ENCODE data around the gene ENDOU. TPM values are rescaled to one million over a fixed set of nuclear protein-coding genes. Genes with fewer than 3 reads are reported as not detected.

ENDOU gene
- polyA plus RNA-seq, 1 of the 3 experiments (the other 2 are of a cell fraction) = not detected

GRCh38 chr12:47715393-47715876 lies 9.9 kb downstream of the ENDOU start:
- Histone ChIP-seq H3K9me3 (no peaks in the 10 kb centered on the region), H3K27me3 (ENCODE audit: insufficient read depth) (no peaks in the 10 kb centered on the region), H3K4me3 (ENCODE audit: low read depth in 2 of 2, low read length in 1 of 2) (no peak overlapping the region; a peak in 1 of 4 replicates), H3K9me2 (no peaks in the 10 kb centered on the region), H3K9ac (no peak overlapping the region), H3K79me2 (ENCODE audit: insufficient read depth) (no peaks in the 10 kb centered on the region), H4K20me1 (ENCODE audit: insufficient read depth) (no peaks in the 10 kb centered on the region), H3K36me3 (replicated peaks in 1 of 2; ENCODE audit: control insufficient read depth in 1 of 2, insufficient read depth in 2 of 2, low read length in 1 of 2) (no peaks in the 10 kb centered on the region), H3F3A (replicated peaks; ENCODE audit: insufficient read depth) (no peaks in the 10 kb centered on the region), H3K4me1 (ENCODE audit: control insufficient read depth in 1 of 2, insufficient read depth in 2 of 2, low read depth in 1 of 2, low read length in 1 of 2) (peaks cover 4 to 14% of the 10 kb centered on the region in 2 experiments; a peak in 2 of 4 replicates), H3K4me2 (no peak overlapping the region), H2AFZ (ENCODE audit: low read depth) (no peak overlapping the region), H3K27ac (ENCODE audit: low read depth in 2 of 2, low read length in 1 of 2) (no peak overlapping the region)
- no peak for TF ChIP-seq NRF1 (IDR thresholded peaks at IDR 0.05; ENCODE audit: low read depth, low read length)
- TF ChIP-seq SMC3 (IDR thresholded peaks at IDR 0.05; ENCODE audit: low read depth, low read length) = peak; percentile 93
- TF ChIP-seq SIN3A (IDR thresholded peaks at IDR 0.05; ENCODE audit: borderline replicate concordance, low read depth, low read length) = no peak
- TF ChIP-seq RAD21 (IDR thresholded peaks at IDR 0.05; ENCODE audit: low read length) = peak; percentile 98
- peak; percentile 86 for TF ChIP-seq CTCF (IDR thresholded peaks at IDR 0.05)
- POLR2A ChIA-PET = interaction anchor here (0.6 to 1.4 kb wide), 2 partner anchors 122 to 1000 kb away, joined by 3 to 4 read pairs; no protein-coding TSS in a partner anchor
- WGBS (ENCODE audit: low lambda C conversion rate) = 15% methylated on average over 10 of the region's 10 CpGs
- CTCF ChIA-PET = interaction anchor here (0.7 to 43.0 kb wide), 29 partner anchors 9 to 682 kb away, joined by 3 to 1294 read pairs (median 5); partner anchors contain the start of genes ENDOU, RAPGEF3, RPAP3 and SLC48A1
- DNase-seq = peak; percentile 63

GRCh38 chr12:47714826-47715386 lies 10.4 kb downstream of the ENDOU start:
- H3K27me3 ChIP-seq (ENCODE audit: insufficient read depth) = no peaks in the 10 kb centered on the region
- no peak overlapping the region for H2AFZ ChIP-seq (ENCODE audit: low read depth)
- no peaks in the 10 kb centered on the region for H4K20me1 ChIP-seq (ENCODE audit: insufficient read depth)
- no peaks in the 10 kb centered on the region for H3F3A ChIP-seq (replicated peaks; ENCODE audit: insufficient read depth)
- no peak for DNase-seq
- no peak overlapping the region for H3K4me2 ChIP-seq
- no peak overlapping the region; a peak in 1 of 4 replicates for H3K4me3 ChIP-seq (ENCODE audit: low read depth in 2 of 2, low read length in 1 of 2)
- no peaks in the 10 kb centered on the region for H3K9me2 ChIP-seq
- H3K4me1 ChIP-seq (ENCODE audit: control insufficient read depth in 1 of 2, insufficient read depth in 2 of 2, low read depth in 1 of 2, low read length in 1 of 2) = peaks cover 4 to 14% of the 10 kb centered on the region in 2 experiments; a peak in 2 of 4 replicates
- CTCF ChIA-PET = interaction anchor here (0.6 to 43.0 kb wide), 24 partner anchors 9 to 682 kb away, joined by 3 to 1294 read pairs (median 13); partner anchors contain the start of genes ENDOU, RAPGEF3, RPAP3 and SLC48A1
- H3K36me3 ChIP-seq (replicated peaks in 1 of 2; ENCODE audit: control insufficient read depth in 1 of 2, insufficient read depth in 2 of 2, low read length in 1 of 2) = no peaks in the 10 kb centered on the region
- POLR2A ChIA-PET = no interaction called here
- TF ChIP-seq TCF12 (IDR thresholded peaks at IDR 0.05) = no peak
- no peak overlapping the region for H3K27ac ChIP-seq (ENCODE audit: low read depth in 2 of 2, low read length in 1 of 2)
- 38% methylated on average over 5 of the region's 5 CpGs for WGBS (ENCODE audit: low lambda C conversion rate)
- no peaks in the 10 kb centered on the region for H3K79me2 ChIP-seq (ENCODE audit: insufficient read depth)
- H3K9me3 ChIP-seq = no peaks in the 10 kb centered on the region
- H3K9ac ChIP-seq = no peak overlapping the region

- Histone ChIP-seq H3K9me2 (no peaks in the 10 kb centered on the region), H3K36me3 (replicated peaks in 1 of 2; ENCODE audit: control insufficient read depth in 1 of 2, insufficient read depth in 2 of 2, low read length in 1 of 2) (no peaks in the 10 kb centered on the region), H3K27me3 (ENCODE audit: insufficient read depth) (no peaks in the 10 kb centered on the region), H3K9me3 (no peaks in the 10 kb centered on the region), H2AFZ (ENCODE audit: low read depth) (no peak overlapping the region), H3K4me2 (no peak overlapping the region), H4K20me1 (ENCODE audit: insufficient read depth) (no peaks in the 10 kb centered on the region), H3F3A (replicated peaks; ENCODE audit: insufficient read depth) (no peaks in the 10 kb centered on the region), H3K79me2 (ENCODE audit: insufficient read depth) (no peaks in the 10 kb centered on the region), H3K4me1 (ENCODE audit: control insufficient read depth in 1 of 2, insufficient read depth in 2 of 2, low read depth in 1 of 2, low read length in 1 of 2) (peaks cover 0 to 4% of the 10 kb centered on the region in 2 experiments; a peak in 2 of 4 replicates), H3K9ac (no peak overlapping the region), H3K4me3 (ENCODE audit: low read depth in 2 of 2, low read length in 1 of 2) (no peak overlapping the region), H3K27ac (ENCODE audit: low read depth in 2 of 2, low read length in 1 of 2) (no peak overlapping the region)
- WGBS (ENCODE audit: low lambda C conversion rate) = 87% methylated on average over 6 of the region's 6 CpGs
- POLR2A ChIA-PET = no interaction called here
- DNase-seq = no peak
- CTCF ChIA-PET = interaction anchor here (15.9 to 43.0 kb wide), 3 partner anchors 30 to 125 kb away, joined by 298 to 1294 read pairs (median 387); partner anchors contain the start of gene SLC48A1
- TF ChIP-seq ELF1 (IDR thresholded peaks at IDR 0.05) = no peak
- TF ChIP-seq FOXJ3 (CRISPR knock-in tag; IDR thresholded peaks at IDR 0.05) = no peak
- TF ChIP-seq RAD21 (IDR thresholded peaks at IDR 0.05; ENCODE audit: low read length) = no peak
- no peak for TF ChIP-seq MEF2A (IDR thresholded peaks at IDR 0.05; ENCODE audit: borderline replicate concordance, low read depth)
- TF ChIP-seq ZBTB33 (IDR thresholded peaks at IDR 0.05; ENCODE audit: borderline replicate concordance, low read depth) = no peak
- TF ChIP-seq TEAD4 (IDR thresholded peaks at IDR 0.05; ENCODE audit: borderline replicate concordance, insufficient read depth) = no peak
- TF ChIP-seq GABPA (IDR thresholded peaks at IDR 0.05; ENCODE audit: low read depth) = no peak
- no peak for TF ChIP-seq FOXM1 (IDR thresholded peaks at IDR 0.05; ENCODE audit: low read depth)
- TF ChIP-seq CTCF (IDR thresholded peaks at IDR 0.05) = no peak
- TF ChIP-seq PBX3 (IDR thresholded peaks at IDR 0.05) = no peak
Measured at GRCh38 chr12:47712171-47712570, 13.1 kb downstream of the ENDOU start.
